Measurements from ENCODE around the gene COTL1.
A peak's percentile ranks its signal among the peaks of the same experiment; 100 is the strongest.

Gene COTL1

GRCh38 chr16:84649511-84649861, 31.6 kb upstream of the COTL1 start:
- DNase-seq (ENCODE audit: extremely low read depth, insufficient read length): no peak
- H3K36me3 ChIP-seq (ENCODE audit: control insufficient read depth, insufficient read depth, low read length): peaks cover 8% of the 10 kb centered on the region
- TF ChIP-seq CTCF (IDR thresholded peaks at IDR 0.05; ENCODE audit: insufficient read depth, low read length, poor library complexity, severe bottlenecking): no peak
- H3K27me3 ChIP-seq (replicated peaks; ENCODE audit: control insufficient read depth, insufficient read depth, low read length): no peaks in the 10 kb centered on the region
- peak overlapping the region; percentile 86 for H3K4me3 ChIP-seq (replicated peaks; ENCODE audit: low read depth, low read length)

GRCh38 chr16:84648595-84649510, 31.0 kb upstream of the COTL1 start:
- DNase-seq (ENCODE audit: extremely low read depth, insufficient read length): peak; percentile 55
- Histone ChIP-seq H3K36me3 (ENCODE audit: control insufficient read depth, insufficient read depth, low read length) (peaks cover 7% of the 10 kb centered on the region), H3K27me3 (replicated peaks; ENCODE audit: control insufficient read depth, insufficient read depth, low read length) (no peaks in the 10 kb centered on the region), H3K4me3 (replicated peaks; ENCODE audit: low read depth, low read length) (peak overlapping the region; percentile 86)
- TF ChIP-seq CTCF (IDR thresholded peaks at IDR 0.05; ENCODE audit: insufficient read depth, low read length, poor library complexity, severe bottlenecking): no peak

GRCh38 chr16:84647828-84648594, 30.1 kb upstream of the COTL1 start, which contains the start of gene KLHL36:
TSS of gene KLHL36 (plus strand) at chr16:84648511. CDS start at chr16:84650868, 2,357 bp downstream.
- Histone ChIP-seq H3K36me3 (ENCODE audit: control insufficient read depth, insufficient read depth, low read length) (peaks cover 5% of the 10 kb centered on the region), H3K27me3 (replicated peaks; ENCODE audit: control insufficient read depth, insufficient read depth, low read length) (no peaks in the 10 kb centered on the region), H3K4me3 (replicated peaks; ENCODE audit: low read depth, low read length) (peak within 1 kb of the TSS; percentile 86)
- TF ChIP-seq CTCF (IDR thresholded peaks at IDR 0.05; ENCODE audit: insufficient read depth, low read length, poor library complexity, severe bottlenecking): peak; percentile 8
- peak; percentile 63 for DNase-seq (ENCODE audit: extremely low read depth, insufficient read length)

- Histone ChIP-seq H3K4me3 (replicated peaks; ENCODE audit: low read depth, low read length) (no peak overlapping the region), H3K27me3 (replicated peaks; ENCODE audit: control insufficient read depth, insufficient read depth, low read length) (no peaks in the 10 kb centered on the region), H3K36me3 (ENCODE audit: control insufficient read depth, insufficient read depth, low read length) (no peaks in the 10 kb centered on the region)
- no peak for DNase-seq (ENCODE audit: extremely low read depth, insufficient read length)
- no peak for TF ChIP-seq CTCF (IDR thresholded peaks at IDR 0.05; ENCODE audit: insufficient read depth, low read length, poor library complexity, severe bottlenecking)
These were observed 25.8 kb upstream of the COTL1 start for GRCh38 chr16:84643674-84644073.

- Histone ChIP-seq H3K36me3 (ENCODE audit: control insufficient read depth, insufficient read depth, low read length) (no peaks in the 10 kb centered on the region), H3K4me3 (replicated peaks; ENCODE audit: low read depth, low read length) (no peak overlapping the region), H3K27me3 (replicated peaks; ENCODE audit: control insufficient read depth, insufficient read depth, low read length) (no peaks in the 10 kb centered on the region)
- DNase-seq (ENCODE audit: extremely low read depth, insufficient read length): no peak
- no peak for TF ChIP-seq CTCF (IDR thresholded peaks at IDR 0.05; ENCODE audit: insufficient read depth, low read length, poor library complexity, severe bottlenecking)
These were observed 25.3 kb upstream of the COTL1 start for GRCh38 chr16:84643180-84643583.
